ENCODE results near the gene PLEKHN1.

DNA sequence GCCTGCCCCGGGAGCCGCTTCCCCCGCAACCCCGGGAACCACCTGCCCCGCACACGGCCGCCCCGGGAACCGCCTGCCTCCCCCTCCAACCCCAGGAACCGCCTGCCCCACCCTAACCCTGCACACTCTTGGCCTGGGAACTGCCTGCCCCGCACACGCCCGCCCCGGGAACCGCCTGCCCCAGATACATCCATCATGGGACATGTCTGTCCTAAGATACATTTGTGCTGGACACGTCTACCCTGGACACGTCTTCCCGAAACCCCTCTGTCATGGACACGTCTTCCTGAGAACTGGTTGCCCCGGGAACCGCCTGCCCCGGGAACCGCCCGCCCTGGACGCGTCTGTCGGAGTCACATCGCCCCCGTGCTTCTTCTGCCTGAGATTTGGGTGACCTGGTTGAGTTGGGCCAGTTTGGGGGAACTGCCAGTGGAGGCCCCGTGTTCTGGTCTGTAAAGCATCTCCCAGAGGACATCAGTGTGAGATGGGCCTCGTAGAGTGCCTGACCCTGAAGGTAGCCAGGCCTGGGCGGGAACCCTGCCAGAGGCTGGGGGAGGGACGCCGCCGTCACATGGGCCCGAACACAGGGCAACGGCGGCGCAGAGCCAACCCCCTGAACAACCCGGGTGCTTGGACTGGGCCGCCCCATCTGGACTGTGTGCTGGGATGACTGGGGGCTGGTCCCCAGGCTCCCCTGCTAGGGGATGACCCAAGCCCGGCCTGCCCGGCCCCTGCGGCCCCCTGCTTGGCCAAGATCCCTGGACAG is 12.0 kb downstream of the PLEKHN1 start:
- TF ChIP-seq, protein P1, sequence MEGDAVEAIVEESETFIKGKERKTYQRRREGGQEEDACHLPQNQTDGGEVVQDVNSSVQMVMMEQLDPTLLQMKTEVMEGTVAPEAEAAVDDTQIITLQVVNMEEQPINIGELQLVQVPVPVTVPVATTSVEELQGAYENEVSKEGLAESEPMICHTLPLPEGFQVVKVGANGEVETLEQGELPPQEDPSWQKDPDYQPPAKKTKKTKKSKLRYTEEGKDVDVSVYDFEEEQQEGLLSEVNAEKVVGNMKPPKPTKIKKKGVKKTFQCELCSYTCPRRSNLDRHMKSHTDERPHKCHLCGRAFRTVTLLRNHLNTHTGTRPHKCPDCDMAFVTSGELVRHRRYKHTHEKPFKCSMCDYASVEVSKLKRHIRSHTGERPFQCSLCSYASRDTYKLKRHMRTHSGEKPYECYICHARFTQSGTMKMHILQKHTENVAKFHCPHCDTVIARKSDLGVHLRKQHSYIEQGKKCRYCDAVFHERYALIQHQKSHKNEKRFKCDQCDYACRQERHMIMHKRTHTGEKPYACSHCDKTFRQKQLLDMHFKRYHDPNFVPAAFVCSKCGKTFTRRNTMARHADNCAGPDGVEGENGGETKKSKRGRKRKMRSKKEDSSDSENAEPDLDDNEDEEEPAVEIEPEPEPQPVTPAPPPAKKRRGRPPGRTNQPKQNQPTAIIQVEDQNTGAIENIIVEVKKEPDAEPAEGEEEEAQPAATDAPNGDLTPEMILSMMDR (conservative IDR thresholded peaks at IDR 0.05; ENCODE audit: low read length), result no peak
- no peak for TF ChIP-seq EZH2phosphoT487 (IDR thresholded peaks at IDR 0.05; ENCODE audit: borderline replicate concordance, low read depth, low read length)
